HepG2 (cell line): ENCODE measurements around the gene KPNA3. TPM values are rescaled to one million over a fixed set of nuclear protein-coding genes. Genes with fewer than 3 reads are reported as not detected.

Experiments
- ARNT ChIP-seq: fragments of 450-650 bp; IDR thresholded peaks from 2 replicates; pipeline ENCODE4 v1.6.1; 2017
- ATRX ChIP-seq: sonication (generic); formaldehyde crosslinking; IDR thresholded peaks from 2 replicates; pipeline ENCODE4 v1.4.0; 2020; ENCODE audit warnings: missing genetic modification reagents, borderline replicate concordance
- CEBPG ChIP-seq: IDR thresholded peaks from 2 replicates; pipeline ENCODE4 v1.6.1; 2016
- FOXK1 ChIP-seq: sonication (generic); formaldehyde crosslinking; IDR thresholded peaks from 2 replicates; pipeline ENCODE4 v1.4.0; 2020; ENCODE audit warnings: low read depth, missing genetic modification reagents, borderline replicate concordance
- IKZF1 ChIP-seq: fragments of 450-650 bp; IDR thresholded peaks from 2 replicates; pipeline ENCODE4 v1.7.1; 2016
- ISL2 ChIP-seq: sonication (generic); formaldehyde crosslinking; IDR thresholded peaks from 2 replicates; pipeline ENCODE4 v1.5.0; 2020; ENCODE audit warnings: missing genetic modification reagents
- MED8 ChIP-seq: sonication (generic); formaldehyde crosslinking; IDR thresholded peaks from 2 replicates; pipeline ENCODE4 v1.8.1; 2023; ENCODE audit warnings: mild to moderate bottlenecking, missing genetic modification reagents; ENCODE audit not compliant: insufficient replicate concordance
- NCOA2 ChIP-seq: sonication (generic); formaldehyde crosslinking; IDR thresholded peaks from 2 replicates; pipeline ENCODE4 v1.8.0; 2022; ENCODE audit warnings: inconsistent platforms
- ONECUT2 ChIP-seq: sonication (generic); formaldehyde crosslinking; IDR thresholded peaks from 2 replicates; pipeline ENCODE4 v1.4.0; 2020; ENCODE audit warnings: missing genetic modification reagents
- POGZ ChIP-seq: sonication (generic); formaldehyde crosslinking; IDR thresholded peaks from 2 replicates; pipeline ENCODE4 v1.4.0; 2020; ENCODE audit warnings: mild to moderate bottlenecking, missing genetic modification reagents
- REPIN1 ChIP-seq: sonication (generic); formaldehyde crosslinking; IDR thresholded peaks from 2 replicates; pipeline ENCODE4 v1.8.0; 2022; ENCODE audit warnings: missing genetic modification reagents, low read depth, mild to moderate bottlenecking, borderline replicate concordance
- RXRA ChIP-seq: sonication (generic); formaldehyde crosslinking; IDR thresholded peaks from 2 replicates; pipeline ENCODE4 v1.5.1; 2020; ENCODE audit warnings: missing genetic modification reagents
- SOX13 ChIP-seq, 3 experiments: fragments of 450-650 bp in 1 of 3; sonication (generic) in 1 of 3; formaldehyde crosslinking in 1 of 3; IDR thresholded peaks in 2 of 3; conservative IDR thresholded peaks in 1 of 3; 2 replicates each; pipeline versions ENCODE4 v1.5.0 to v1.6.1; 2016 to 2020; ENCODE audit warnings: antibody characterized with exemption in 1 of 3, mild to moderate bottlenecking in 1 of 3, missing compliant biosample characterization in 1 of 3, missing genetic modification reagents in 1 of 3, moderate library complexity in 1 of 3
- SOX5 ChIP-seq: IDR thresholded peaks from 2 replicates; pipeline ENCODE4 v1.6.1; 2016; ENCODE audit warnings: borderline replicate concordance
- TBX2 ChIP-seq: sonication (generic); formaldehyde crosslinking; IDR thresholded peaks from 2 replicates; pipeline ENCODE4 v1.5.0; 2020; ENCODE audit warnings: missing genetic modification reagents, mild to moderate bottlenecking, borderline replicate concordance
- ZC3H13 ChIP-seq: sonication (generic); formaldehyde crosslinking; IDR thresholded peaks from 2 replicates; pipeline ENCODE4 v1.8.1; 2023; ENCODE audit warnings: mild to moderate bottlenecking, missing genetic modification reagents, moderate library complexity
- ZMYM4 ChIP-seq: sonication (generic); formaldehyde crosslinking; IDR thresholded peaks from 2 replicates; pipeline ENCODE4 v1.8.1; 2023; ENCODE audit warnings: mild to moderate bottlenecking, missing genetic modification reagents
- ZNF20 ChIP-seq: sonication (generic); formaldehyde crosslinking; IDR thresholded peaks from 2 replicates; pipeline ENCODE4 v1.4.0; 2020; ENCODE audit warnings: mild to moderate bottlenecking, moderate library complexity, missing genetic modification reagents
- ZNF34 ChIP-seq: sonication (generic); formaldehyde crosslinking; IDR thresholded peaks from 2 replicates; pipeline ENCODE4 v1.4.0; 2020; ENCODE audit warnings: mild to moderate bottlenecking, missing genetic modification reagents, borderline replicate concordance
- polyA plus RNA-seq, 8 experiments: library from polyadenylated mRNA; depleted of rRNA in 3 of 8; stranded (reverse) in 7 of 8; unstranded in 1 of 8; fragments of >200 nt; fragmentation: Illumina TruSeq in 4 of 8; extraction: Trizol in 4 of 8; gene quantifications; 2 replicates each; pipeline versions ENCODE4 v1.2.1 to v1.2.3, GENCODE V29; 2011 to 2016; ENCODE audit warnings: low read depth in 4 of 8, missing spikeins in 1 of 8, mixed read lengths in 1 of 8; ENCODE audit not compliant: insufficient read depth in 1 of 8
- total RNA-seq, 5 experiments: library from RNA; depleted of rRNA; stranded (reverse); fragments of >200 nt; fragmentation: Illumina TruSeq; extraction: Trizol; gene quantifications; 2 replicates each; pipeline ENCODE4 v1.2.3, GENCODE V29; 2016; ENCODE audit warnings: low read depth in 1 of 5
- TF ChIP-seq, protein P1 (sequence below): sonication (generic); formaldehyde crosslinking; IDR thresholded peaks from 2 replicates; pipeline ENCODE4 v1.4.0; 2020; ENCODE audit warnings: missing genetic modification reagents
- TF ChIP-seq, protein P2 (sequence below): sonication (generic); formaldehyde crosslinking; IDR thresholded peaks from 2 replicates; pipeline ENCODE4 v1.8.0; 2022; ENCODE audit warnings: missing genetic modification reagents, mild to moderate bottlenecking, moderate library complexity, borderline replicate concordance
- TF ChIP-seq, protein P3 (sequence below), 2 experiments: sonication (generic) in 1 of 2; formaldehyde crosslinking in 1 of 2; IDR thresholded peaks; 2 replicates each; pipeline versions ENCODE4 v1.4.0 to v1.6.1; 2016 to 2020; ENCODE audit warnings: borderline replicate concordance in 1 of 2, low read depth in 1 of 2, mild to moderate bottlenecking in 1 of 2, missing genetic modification reagents in 1 of 2

KPNA3 gene
- total and polyA plus RNA-seq, 2 of the 13 experiments (the other 11 are each of a cell fraction or from before 2014, with no cell fraction given) = 13.0 to 28.9 TPM

DNA sequence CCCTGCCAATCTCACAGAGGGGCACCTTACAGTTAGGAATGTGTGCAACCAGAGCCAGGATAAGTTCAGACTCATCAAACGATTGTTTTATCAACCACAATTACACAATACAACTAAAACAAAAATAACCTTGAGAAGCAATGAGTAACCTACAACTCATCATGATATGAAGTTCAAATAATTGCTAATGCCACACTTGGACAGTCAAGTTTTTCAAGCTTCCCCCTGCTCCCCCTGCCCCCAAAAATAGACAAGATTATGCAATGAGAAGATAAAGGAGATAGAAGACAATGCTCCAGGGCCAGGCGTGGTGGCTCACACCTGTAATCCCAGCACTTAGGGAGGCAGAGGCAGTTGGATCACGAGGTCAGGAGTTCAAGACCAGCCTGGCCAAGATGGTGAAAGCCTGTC is 13.6 kb upstream of the KPNA3 start (continued):
- TF ChIP-seq, protein P1, sequence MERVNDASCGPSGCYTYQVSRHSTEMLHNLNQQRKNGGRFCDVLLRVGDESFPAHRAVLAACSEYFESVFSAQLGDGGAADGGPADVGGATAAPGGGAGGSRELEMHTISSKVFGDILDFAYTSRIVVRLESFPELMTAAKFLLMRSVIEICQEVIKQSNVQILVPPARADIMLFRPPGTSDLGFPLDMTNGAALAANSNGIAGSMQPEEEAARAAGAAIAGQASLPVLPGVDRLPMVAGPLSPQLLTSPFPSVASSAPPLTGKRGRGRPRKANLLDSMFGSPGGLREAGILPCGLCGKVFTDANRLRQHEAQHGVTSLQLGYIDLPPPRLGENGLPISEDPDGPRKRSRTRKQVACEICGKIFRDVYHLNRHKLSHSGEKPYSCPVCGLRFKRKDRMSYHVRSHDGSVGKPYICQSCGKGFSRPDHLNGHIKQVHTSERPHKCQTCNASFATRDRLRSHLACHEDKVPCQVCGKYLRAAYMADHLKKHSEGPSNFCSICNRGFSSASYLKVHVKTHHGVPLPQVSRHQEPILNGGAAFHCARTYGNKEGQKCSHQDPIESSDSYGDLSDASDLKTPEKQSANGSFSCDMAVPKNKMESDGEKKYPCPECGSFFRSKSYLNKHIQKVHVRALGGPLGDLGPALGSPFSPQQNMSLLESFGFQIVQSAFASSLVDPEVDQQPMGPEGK = peak; percentile 90
- TF ChIP-seq ZC3H13 (CRISPR knock-in tag) (no peak), FOXK1 (CRISPR knock-in tag) (no peak), TBX2 (peak; percentile 60; the same call in 1 of the 2 replicates), ARNT (no peak), NCOA2 (peak; percentile 88), CEBPG (CRISPR knock-in tag) (peak; percentile 61), ZNF20 (CRISPR knock-in tag) (no peak), ATRX (CRISPR knock-in tag) (no peak), ZMYM4 (CRISPR knock-in tag) (peak; percentile 18; the same call in 1 of the 2 replicates), POGZ (CRISPR knock-in tag) (peak; percentile 37; the same call in 1 of the 2 replicates), MED8 (CRISPR knock-in tag) (peak; percentile 41), ONECUT2 (CRISPR knock-in tag) (no peak), ISL2 (CRISPR knock-in tag) (peak; percentile 72), IKZF1 (no peak), REPIN1 (CRISPR knock-in tag) (no peak; the same call in 1 of the 2 replicates), ZNF34 (no peak), RXRA (CRISPR knock-in tag) (peak; percentile 39; the same call in 1 of the 2 replicates), SOX5 (CRISPR knock-in tag) (peak; percentile 61; the same call in 1 of the 2 replicates), SOX13 (IDR thresholded peaks at IDR 0.05) (peak; percentile 66; the same call in 1 of the 2 replicates), SOX13 (CRISPR knock-in tag; conservative IDR thresholded peaks at IDR 0.05 in 1 of 2, IDR thresholded peaks at IDR 0.05 in 1 of 2) (peak in 1 of 2 experiments; percentile 94; a peak in 2 of 4 replicates)
- TF ChIP-seq, protein P2, sequence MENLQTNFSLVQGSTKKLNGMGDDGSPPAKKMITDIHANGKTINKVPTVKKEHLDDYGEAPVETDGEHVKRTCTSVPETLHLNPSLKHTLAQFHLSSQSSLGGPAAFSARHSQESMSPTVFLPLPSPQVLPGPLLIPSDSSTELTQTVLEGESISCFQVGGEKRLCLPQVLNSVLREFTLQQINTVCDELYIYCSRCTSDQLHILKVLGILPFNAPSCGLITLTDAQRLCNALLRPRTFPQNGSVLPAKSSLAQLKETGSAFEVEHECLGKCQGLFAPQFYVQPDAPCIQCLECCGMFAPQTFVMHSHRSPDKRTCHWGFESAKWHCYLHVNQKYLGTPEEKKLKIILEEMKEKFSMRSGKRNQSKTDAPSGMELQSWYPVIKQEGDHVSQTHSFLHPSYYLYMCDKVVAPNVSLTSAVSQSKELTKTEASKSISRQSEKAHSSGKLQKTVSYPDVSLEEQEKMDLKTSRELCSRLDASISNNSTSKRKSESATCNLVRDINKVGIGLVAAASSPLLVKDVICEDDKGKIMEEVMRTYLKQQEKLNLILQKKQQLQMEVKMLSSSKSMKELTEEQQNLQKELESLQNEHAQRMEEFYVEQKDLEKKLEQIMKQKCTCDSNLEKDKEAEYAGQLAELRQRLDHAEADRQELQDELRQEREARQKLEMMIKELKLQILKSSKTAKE (CRISPR knock-in tag) = peak; percentile 53; the same call in 1 of the 2 replicates
- TF ChIP-seq, protein P3, sequence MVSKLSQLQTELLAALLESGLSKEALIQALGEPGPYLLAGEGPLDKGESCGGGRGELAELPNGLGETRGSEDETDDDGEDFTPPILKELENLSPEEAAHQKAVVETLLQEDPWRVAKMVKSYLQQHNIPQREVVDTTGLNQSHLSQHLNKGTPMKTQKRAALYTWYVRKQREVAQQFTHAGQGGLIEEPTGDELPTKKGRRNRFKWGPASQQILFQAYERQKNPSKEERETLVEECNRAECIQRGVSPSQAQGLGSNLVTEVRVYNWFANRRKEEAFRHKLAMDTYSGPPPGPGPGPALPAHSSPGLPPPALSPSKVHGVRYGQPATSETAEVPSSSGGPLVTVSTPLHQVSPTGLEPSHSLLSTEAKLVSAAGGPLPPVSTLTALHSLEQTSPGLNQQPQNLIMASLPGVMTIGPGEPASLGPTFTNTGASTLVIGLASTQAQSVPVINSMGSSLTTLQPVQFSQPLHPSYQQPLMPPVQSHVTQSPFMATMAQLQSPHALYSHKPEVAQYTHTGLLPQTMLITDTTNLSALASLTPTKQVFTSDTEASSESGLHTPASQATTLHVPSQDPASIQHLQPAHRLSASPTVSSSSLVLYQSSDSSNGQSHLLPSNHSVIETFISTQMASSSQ (IDR thresholded peaks at IDR 0.05; ENCODE audit: low read depth) = peak; percentile 53; the same call in 1 of the 2 replicates
- TF ChIP-seq, protein P3 (CRISPR knock-in tag; IDR thresholded peaks at IDR 0.05; ENCODE audit: borderline replicate concordance) = peak; percentile 64; the same call in 1 of the 2 replicates
